Activated CD4-positive, alpha-beta T cell treated with anti-CD3 and anti-CD28 coated beads, Interleukin-2, Interleukin-4, amounts not matched to agents 100 ng/mL and 50 ng/mL, durations not matched to agents 16 hours and 8 hours (primary cell): ENCODE data around the gene FAM72A.
"Not testable (repeated sequence)": the region's sequence is repeated elsewhere in the genome, so short reads cannot be mapped to it uniquely, and the experiment has no call there.

Experiments
- DNase-seq: peaks from one replicate; pipeline ENCODE4 v3.0.0-alpha.2; 2020; ENCODE audit warnings: low spot score

Gene FAM72A

GRCh38 chr1:206167350-206168029, 35.1 kb downstream of the FAM72A start:
- DNase-seq, result not testable (repeated sequence)

GRCh38 chr1:206145771-206146290, 56.8 kb downstream of the FAM72A start:
- DNase-seq, result no peak

DNA sequence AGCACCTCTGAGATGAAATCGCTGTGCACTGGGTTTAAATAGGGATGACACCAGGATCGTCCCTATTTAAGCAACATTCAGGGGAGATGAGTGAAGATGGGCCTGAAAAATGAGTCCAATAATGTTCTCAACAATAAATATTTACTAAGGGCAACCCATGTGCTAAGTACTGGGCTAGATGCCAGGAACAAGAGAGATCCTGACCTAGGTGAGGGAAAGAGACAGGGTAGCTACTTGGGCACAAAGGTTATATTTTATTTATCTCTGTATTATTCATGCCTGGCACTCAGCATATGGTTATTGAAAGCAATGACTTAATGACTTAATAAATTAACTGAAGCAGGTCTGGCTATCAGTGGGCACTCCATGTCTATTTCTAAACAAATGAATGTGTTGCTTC, 58.0 kb downstream of the FAM72A start:
- no peak for DNase-seq

DNA sequence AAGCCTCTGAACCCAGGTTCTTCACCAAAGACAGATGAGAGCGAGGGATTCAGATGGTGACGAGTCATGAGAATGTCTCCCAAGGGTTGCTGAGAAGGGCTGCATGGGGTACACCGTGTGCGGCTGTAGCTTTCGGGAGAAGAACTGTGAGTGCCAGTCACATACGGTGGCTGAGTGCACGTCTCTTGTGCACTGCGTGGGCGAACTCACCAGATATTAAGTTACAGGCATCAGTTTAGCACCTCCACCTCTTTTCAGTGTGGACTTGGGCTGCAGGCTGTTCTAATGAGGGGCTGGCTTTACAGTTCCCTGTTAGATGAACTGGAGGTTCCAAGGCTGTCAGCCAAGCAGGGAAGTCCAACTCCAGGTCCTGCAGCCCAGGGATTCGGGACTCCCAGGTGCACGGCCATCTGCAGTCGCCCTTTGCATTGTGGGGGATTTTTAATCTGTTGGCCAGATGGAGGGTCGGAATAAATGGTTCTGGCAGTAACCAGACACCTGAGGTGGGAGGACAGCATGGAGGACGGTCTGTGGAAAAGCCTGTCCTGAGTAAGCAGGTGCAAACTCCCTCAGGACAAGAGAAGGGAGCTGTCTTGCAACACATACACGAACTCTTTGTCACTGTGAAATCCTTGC, 59.0 kb downstream of the FAM72A start:
- no peak for DNase-seq

GRCh38 chr1:206142770-206143169, 59.9 kb downstream of the FAM72A start:
- no peak for DNase-seq

DNA sequence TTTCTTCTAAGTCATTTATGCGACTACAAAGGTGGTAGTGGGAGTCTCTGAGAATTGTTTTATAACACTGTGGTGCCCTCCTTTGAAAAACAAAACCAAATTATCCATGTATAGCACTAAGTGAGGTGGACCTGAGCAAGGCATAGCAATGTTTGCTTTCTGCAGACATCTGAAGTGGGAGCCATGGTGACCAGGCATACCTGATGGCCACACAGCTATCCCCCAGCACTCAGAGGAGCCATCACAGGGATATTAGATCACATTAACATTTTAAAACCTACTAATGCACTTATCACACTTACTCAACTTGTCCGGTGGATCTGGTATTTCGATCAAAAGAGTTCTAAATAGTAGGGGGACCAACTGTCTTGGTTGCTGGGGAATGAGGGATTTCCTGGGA, 60.6 kb downstream of the FAM72A start:
- DNase-seq, result no peak

DNA sequence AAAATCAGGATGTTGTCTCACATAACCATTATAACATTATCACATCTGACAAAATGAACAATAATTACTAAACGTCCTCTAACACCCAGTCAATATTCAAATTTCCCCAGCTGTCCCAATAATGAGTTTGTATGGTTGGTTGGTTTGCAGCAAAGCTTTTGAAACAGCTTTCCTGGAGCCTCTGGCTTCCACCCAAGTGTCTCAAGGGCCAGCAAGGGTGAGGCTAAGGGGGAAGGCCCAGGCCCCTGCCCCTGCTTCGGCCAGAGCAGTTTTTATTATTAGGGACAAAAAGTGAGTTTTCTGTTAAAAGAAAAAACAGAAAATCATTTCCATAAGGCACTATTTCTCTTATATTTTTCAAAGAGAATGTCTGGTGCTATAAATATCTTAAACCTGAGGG, 66.4 kb downstream of the FAM72A start:
- DNase-seq, result no peak
